ENCODE results near the gene CFAP65.
A peak's percentile ranks its signal among the peaks of the same experiment; 100 is the strongest.

The CFAP65 gene

DNA sequence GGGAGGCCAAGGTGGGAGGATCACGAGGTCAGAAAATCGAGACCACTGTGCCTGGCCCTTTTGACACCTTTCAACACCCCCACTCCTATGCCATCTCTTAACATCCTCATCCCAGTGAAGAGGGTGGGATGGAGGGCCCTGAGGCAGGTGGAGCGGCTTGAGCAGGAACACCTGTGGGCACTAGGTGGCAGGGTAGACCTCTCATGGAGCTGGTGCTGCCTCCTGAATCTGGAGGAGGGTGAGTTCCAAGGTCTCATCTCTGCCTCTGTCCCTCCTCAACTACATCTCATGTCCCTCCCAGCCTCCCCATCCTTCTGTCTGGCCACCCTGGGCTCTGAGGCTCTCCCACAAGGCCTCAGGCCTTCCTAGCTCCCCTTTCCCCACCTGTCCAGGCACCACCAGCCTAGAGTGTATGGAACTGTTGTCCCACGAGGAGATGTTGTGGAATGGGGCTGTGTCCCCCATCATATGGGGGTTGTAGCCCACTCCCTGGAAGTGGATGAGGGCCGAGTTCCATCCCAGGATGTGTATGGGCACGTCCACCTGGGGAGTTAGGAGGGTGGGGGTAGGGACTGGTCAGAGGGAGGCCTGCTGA, 31.1 kb downstream of the CFAP65 start:
- TF ChIP-seq, protein P1, sequence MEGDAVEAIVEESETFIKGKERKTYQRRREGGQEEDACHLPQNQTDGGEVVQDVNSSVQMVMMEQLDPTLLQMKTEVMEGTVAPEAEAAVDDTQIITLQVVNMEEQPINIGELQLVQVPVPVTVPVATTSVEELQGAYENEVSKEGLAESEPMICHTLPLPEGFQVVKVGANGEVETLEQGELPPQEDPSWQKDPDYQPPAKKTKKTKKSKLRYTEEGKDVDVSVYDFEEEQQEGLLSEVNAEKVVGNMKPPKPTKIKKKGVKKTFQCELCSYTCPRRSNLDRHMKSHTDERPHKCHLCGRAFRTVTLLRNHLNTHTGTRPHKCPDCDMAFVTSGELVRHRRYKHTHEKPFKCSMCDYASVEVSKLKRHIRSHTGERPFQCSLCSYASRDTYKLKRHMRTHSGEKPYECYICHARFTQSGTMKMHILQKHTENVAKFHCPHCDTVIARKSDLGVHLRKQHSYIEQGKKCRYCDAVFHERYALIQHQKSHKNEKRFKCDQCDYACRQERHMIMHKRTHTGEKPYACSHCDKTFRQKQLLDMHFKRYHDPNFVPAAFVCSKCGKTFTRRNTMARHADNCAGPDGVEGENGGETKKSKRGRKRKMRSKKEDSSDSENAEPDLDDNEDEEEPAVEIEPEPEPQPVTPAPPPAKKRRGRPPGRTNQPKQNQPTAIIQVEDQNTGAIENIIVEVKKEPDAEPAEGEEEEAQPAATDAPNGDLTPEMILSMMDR (IDR thresholded peaks at IDR 0.05; ENCODE audit: borderline replicate concordance, control extremely low read depth, extremely low read depth, insufficient read depth, missing control alignments) = peak; percentile 46
- in situ Hi-C loops (cut with MboI; ENCODE audit: low sequenced_read_pairs, unreplicated experiment) = no loop called here
- peak; percentile 75 for DNase-seq (ENCODE audit: low spot score)

DNA sequence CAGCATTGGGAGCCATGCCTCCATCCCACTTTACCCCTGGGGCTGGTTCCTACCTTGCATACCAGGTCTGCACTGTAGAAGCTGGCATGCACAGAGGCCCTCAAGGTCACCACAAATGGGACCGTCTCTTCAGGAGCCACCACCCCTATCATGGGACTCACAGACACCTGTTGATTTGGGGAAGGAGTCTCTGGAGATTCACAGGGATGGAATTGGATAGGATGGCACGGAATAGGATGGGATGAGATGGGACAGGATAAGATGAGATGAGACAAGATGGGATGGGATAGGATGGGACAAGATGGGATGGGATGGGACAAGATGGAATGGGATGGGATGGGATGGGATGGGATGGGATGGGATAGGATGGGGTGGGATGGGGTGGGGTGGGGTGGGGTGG, 32.0 kb downstream of the CFAP65 start:
- no peak for DNase-seq (ENCODE audit: low spot score)
- TF ChIP-seq, protein P1 (IDR thresholded peaks at IDR 0.05; ENCODE audit: borderline replicate concordance, control extremely low read depth, extremely low read depth, insufficient read depth, missing control alignments) = no peak
- in situ Hi-C loops (cut with MboI; ENCODE audit: low sequenced_read_pairs, unreplicated experiment) = no loop called here

DNA sequence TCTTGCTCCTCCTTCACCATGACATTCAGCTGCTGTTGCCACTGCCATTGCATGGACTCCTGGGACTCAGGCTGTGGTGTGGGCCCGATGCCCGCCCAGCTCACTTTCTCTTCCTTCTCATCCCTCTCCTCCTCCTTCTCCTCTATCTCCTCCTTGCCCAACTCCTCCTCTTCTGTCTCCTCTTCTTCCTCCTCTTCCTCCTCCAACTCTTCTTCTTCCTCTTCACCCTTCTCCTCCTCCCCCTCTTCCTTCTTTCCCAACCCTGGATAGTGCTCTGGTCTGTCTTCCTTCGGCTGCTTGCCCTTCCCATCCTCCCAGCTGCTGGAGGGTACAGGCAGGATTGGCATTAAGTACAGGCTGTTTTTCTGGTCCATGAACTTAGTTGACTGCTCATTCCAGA, 37.3 kb downstream of the CFAP65 start:
- no peak for DNase-seq (ENCODE audit: low spot score)
- TF ChIP-seq, protein P1 (IDR thresholded peaks at IDR 0.05; ENCODE audit: borderline replicate concordance, control extremely low read depth, extremely low read depth, insufficient read depth, missing control alignments) = no peak
- in situ Hi-C loops (cut with MboI; ENCODE audit: low sequenced_read_pairs, unreplicated experiment) = no loop called here

DNA sequence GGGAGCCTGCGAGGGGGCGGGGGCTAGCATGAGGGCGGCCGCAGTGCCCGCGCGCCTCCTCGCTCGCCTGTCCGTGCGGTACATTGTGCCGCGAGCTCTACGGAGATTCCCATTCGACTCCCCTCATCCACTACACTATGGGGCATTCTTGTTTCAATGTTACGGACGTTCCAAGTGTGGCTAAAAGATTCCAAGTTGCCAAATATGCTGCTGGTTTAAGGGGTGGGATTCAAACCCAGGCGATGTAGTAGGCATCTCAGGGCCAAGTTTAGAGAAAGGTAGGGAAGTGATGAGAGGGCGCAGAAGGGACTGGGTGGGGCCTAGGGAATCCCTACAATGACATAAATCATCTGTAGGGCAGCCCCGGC, 38.1 kb downstream of the CFAP65 start:
- in situ Hi-C loops (cut with MboI; ENCODE audit: low sequenced_read_pairs, unreplicated experiment) = no loop called here
- TF ChIP-seq, protein P1 (IDR thresholded peaks at IDR 0.05; ENCODE audit: borderline replicate concordance, control extremely low read depth, extremely low read depth, insufficient read depth, missing control alignments) = peak; percentile 33
- DNase-seq (ENCODE audit: low spot score) = no peak

DNA sequence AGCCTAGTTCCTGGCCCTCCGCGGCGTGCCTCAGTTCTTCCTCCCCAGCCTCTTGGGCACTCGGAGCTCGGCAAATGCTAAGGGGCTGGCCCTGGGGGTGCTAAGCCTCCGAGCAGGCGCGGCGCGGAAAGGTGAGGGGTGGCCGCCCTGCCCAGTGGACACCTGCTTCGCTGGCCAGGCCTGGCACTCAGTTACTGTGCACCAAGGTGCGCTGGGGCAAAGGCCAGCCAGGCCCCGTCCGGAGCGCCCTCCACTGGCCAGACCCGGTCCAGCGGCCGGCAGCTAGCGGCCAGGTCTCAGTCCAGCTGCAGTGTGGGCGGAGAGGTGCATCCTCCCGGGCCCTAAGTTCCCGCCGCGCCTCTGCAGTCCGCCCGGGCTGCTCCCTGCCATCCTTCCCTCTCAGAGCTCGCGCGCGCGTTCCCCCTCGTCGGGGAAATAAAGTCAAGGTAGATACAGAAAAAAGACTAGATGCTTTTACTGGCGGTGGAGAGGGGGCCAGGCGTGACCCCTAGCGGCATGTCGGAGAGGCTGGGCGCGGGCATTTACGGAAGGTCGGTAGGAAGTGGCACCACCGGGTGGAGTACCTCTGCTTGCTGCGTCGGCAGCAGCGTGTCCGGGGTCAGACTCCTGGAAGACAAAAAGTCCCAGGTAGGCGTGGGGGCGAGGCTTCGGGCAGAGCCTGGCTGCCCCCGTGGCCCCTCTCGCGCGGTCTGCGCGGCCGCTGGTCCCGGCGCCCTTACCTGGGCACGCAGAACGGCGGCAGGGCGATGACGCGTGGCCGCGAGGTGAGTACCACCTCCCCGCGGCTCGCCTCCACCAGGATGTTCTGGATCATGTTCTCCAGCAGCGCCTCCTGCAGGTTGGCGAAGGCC, 38.7 kb downstream of the CFAP65 start:
- in situ Hi-C loops (cut with MboI; ENCODE audit: low sequenced_read_pairs, unreplicated experiment) = no loop called here
- TF ChIP-seq, protein P1 (IDR thresholded peaks at IDR 0.05; ENCODE audit: borderline replicate concordance, control extremely low read depth, extremely low read depth, insufficient read depth, missing control alignments) = peak; percentile 68
- peak; percentile 78 for DNase-seq (ENCODE audit: low spot score)

DNA sequence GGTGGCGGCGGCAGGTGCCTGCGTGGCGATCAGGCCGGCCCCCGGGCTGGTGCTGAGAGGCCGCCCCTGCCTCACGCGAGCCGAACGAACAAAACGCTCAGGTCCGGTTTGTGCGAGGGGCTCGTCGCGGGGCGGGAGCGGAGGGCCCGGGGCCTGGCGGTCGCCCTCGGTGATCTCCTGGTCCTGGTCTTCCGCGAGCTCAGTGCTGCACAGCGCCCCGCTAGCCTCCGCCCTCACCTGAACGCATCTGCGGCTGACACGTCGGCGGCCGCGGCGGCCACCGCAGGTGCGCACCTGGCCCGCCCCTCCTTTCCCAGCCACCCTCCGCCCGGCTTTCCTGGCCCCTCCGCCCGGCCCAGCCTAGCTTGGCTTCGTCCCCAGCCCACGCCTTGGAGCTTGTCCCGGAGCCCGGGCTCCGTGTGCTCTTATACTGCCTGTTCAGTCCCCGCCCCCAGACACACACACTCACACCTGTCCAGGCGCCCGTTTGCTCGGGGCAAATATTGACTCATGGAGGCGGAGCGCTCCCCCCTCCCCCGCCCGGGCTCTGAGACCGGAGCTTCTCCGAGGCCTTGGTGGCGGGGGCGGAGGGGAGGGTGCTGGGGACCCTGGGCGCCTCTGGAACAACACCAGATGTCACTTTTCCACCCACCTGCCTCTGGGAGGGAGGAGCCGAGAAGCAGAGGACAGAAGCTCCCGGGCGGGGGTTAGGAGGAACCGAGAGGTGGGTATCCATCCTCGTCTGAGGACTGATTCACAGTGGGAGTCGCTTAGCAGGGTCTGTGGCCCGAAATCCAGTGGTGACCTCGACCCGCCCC, 39.5 kb downstream of the CFAP65 start:
- TF ChIP-seq, protein P1 (IDR thresholded peaks at IDR 0.05; ENCODE audit: borderline replicate concordance, control extremely low read depth, extremely low read depth, insufficient read depth, missing control alignments) = no peak
- in situ Hi-C loops (cut with MboI; ENCODE audit: low sequenced_read_pairs, unreplicated experiment) = no loop called here
- peak; percentile 70 for DNase-seq (ENCODE audit: low spot score)

Measured in GM13976 (cell line).